Activated CD4-positive, alpha-beta T cell treated with anti-CD3 and anti-CD28 coated beads, Interleukin-2, amount 50 U/mL, for 48 hours (primary cell): Measurements from ENCODE around the gene OR5K1.

Experiments used
- DNase-seq, 2 experiments: peaks; one replicate each; pipeline ENCODE4 v3.0.0-alpha.2; 2020

Gene OR5K1

GRCh38 chr3:98518816-98519215 lies 55.8 kb downstream of the OR5K1 start:
- no peak for DNase-seq

DNA sequence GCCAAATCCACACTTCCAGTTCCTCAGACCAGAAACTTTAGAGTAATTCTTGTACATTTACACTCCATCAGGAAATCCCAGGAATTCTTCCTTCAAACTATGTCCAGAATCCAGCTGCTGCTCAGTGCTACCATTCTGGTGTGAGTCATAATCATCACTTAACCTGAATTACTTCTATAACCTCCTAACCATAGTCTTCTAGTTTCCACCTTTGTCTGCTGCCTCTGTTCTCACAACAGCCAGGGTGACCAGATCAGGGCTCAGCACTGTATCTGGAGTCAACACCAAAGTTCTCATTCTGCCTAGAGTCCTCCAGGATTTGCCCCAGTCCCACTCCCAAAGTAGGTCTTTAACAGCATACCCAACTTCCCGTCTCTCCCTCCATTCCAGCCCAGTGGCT lies 56.4 kb downstream of the OR5K1 start:
- DNase-seq, result no peak

DNA sequence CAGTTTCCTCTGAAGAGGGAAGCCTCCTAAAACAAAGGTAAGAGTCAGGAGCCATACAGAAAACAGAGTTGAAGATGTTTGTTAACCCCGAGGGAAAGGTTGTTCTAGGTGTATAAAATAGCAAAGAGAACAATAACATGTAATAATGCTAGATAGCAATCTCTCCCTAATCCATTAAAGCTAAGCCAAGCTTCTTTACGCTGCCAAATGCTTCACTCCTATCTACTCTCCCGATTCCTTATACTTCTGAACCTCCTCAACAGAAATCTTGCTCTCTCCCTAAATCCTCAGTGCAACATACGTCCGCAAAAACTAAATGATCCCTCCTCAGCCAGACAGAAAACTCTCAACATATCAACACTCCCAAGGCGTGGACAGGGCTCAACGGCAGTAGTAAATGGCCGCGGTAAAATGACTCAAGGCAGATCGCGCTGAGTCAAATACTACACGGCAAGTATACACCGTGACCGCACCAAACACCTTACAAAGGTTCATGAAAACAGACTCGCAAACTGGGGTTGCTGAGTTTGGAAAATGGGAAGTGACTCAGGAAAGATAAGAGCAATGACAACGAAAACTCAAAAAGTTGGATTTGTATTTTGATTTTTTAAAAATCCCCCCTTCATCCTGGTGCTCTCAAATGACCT lies 59.0 kb downstream of the OR5K1 start:
- DNase-seq, result peak; percentile 60 to 68
